HG02973 (cell line): ENCODE data around the gene IMPG1.

Experiments used
- ATAC-seq: cut with Tn5 transposase; IDR thresholded peaks from one replicate; pipeline ENCODE4 v1.9.1; 2021; ENCODE audit warnings: moderate library complexity; ENCODE audit not compliant: unreplicated experiment

IMPG1 gene, protein sequence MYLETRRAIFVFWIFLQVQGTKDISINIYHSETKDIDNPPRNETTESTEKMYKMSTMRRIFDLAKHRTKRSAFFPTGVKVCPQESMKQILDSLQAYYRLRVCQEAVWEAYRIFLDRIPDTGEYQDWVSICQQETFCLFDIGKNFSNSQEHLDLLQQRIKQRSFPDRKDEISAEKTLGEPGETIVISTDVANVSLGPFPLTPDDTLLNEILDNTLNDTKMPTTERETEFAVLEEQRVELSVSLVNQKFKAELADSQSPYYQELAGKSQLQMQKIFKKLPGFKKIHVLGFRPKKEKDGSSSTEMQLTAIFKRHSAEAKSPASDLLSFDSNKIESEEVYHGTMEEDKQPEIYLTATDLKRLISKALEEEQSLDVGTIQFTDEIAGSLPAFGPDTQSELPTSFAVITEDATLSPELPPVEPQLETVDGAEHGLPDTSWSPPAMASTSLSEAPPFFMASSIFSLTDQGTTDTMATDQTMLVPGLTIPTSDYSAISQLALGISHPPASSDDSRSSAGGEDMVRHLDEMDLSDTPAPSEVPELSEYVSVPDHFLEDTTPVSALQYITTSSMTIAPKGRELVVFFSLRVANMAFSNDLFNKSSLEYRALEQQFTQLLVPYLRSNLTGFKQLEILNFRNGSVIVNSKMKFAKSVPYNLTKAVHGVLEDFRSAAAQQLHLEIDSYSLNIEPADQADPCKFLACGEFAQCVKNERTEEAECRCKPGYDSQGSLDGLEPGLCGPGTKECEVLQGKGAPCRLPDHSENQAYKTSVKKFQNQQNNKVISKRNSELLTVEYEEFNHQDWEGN

DNA sequence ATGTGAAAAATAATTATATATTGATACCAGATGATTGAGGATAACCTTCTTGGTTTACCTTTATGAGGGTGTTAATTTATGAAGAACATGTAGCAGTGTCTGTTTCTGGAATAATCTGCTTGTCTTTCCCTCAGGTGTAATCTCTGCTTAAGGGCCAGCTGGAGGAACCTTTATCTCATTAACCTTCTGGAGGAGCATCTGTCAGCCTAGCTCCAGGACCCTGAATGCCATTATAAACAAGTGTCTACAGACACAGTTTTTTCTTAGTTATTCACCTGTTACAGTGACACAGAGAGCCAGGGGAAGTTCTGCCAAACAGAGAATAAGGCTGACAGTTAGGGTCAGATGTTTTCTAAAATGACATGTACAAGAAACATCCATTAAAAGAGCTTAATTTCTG lies at the start of gene IMPG1:
IMPG1 (minus strand) TSS at position 101 of the 400 bp plus-strand sequence. CDS start 174 bp downstream, outside the sequence.
- ATAC-seq, result no peak

DNA sequence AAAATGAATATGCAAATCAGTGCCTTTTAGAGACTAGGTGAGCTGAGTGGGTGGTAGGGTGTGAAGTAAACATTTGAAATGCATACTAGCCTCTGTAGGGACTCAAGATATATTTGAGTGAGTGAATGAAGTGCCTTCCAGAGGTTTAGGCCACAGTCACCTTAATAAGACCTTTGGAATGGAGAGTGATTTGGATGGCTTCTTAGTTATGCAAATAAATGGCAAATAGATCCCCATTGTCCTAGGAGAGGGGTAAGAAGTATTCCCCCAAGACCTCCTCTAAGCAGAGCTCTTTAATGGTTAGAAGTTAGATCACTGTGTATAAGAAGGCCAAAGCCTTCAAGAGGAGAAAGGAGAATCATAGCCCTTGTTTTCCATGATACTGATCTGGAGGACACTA lies 47.8 kb upstream of the IMPG1 start:
- no peak for ATAC-seq

DNA sequence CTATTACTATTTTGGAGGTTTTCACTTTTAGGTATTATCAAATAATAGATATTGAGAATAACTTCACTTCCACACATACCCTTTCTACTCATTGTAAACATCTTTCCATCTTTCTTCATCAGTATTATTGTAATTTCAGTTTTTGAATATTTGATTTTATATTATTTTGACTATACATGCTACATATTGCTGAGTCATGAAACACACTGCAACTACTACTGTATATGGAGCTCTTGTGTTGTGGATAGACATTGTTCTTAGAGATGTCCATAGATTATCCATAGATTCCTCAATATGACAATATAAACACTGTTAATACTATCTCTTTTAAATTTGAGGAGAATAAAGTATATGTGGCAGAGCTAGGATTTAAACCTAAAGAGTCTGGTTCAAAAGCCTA lies 819 bp upstream of the IMPG1 start:
- ATAC-seq, result no peak

DNA sequence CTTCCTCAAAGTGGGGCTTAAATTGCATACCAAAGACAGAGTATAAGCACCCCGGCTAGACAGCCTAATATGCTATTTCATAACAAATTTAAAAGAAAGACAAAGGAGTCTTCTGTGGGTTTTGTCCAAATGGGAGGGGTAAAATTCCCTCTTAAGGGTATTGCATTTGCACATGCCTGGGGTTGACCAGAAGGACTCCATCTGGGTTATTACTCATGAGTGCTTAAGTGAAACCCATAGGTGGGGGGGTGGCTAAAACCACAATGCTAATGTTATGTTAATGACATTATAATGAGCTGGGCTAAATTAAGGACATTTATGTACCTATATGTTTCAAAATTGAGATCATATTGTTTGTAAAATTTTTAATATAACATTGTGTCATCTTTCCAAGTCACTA lies 15.0 kb downstream of the IMPG1 start:
- no peak for ATAC-seq

DNA sequence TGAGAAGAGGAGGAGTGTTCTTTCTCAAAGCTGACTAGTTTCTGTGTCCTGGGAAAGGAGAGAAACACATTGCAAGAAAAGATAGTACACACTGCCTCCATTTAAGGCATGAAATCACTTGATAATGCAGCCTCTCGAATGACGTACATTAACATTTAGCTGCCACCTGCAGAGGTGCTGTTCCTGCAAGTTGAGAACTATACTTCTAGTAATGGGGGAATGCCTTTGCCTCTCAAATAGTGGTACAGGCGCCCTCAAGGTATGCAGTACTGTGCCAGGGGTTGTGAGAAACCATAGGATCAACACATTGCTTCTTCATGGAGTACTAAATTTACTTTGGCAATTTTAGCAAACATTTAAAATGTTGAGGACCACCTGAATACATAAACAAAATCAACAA lies 20.1 kb downstream of the IMPG1 start:
- no peak for ATAC-seq

DNA sequence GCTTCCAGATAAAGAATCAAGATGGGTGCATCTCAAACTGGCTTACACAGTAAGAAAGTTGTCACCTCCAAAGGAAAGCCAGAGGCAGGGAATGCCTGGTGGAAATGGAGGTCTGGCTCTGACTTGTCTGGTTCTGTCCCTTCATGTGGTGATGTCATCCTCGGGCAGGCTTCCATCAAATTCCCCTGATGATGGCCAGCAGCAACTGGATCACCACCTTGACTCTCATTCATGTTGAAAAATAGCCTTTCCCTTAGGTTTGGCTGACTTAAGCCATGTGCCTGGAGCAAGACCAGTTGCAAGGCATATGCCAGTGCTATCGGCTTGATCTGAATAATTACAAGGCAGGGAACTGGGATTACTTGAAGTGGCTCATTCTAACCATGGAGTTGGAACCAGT lies 28.8 kb downstream of the IMPG1 start:
- ATAC-seq, result no peak

DNA sequence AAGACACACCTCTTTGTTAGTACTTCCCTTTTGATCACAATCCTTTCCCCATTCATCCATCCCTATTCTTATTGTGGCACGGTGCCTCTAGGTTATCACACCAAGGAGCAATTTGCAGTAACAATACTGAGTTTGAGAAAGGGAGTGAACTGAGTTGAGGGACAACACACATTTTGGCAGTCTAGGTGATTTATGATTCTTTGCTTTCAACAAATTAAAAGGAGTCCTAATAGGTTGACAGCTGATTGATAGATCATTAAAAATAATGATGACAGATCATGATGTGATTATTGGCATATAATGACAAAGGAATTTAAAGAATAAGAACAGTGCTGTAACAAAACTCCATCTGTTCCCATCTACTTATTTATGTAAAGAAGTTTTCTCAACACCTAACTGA lies 36.7 kb downstream of the IMPG1 start:
- ATAC-seq, result no peak

DNA sequence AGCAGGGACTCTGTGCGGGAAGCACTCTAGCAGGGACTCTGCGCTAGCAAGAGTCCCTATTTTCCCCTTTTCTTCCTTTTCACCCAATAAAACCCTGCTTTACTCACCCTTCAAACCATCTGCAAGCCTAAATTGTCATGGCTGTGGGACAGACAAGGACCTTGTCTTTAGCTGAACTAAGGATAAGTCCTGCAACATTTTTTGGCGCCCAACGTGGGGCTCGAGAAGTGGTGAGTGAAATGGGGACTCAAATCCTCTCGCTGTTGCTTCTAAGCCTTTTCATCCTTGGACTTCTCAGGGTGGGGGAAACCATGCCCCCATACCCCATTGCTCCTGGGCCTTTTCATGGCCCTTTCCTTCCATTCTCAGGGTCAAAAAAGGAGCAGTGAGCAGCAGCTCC lies 46.4 kb downstream of the IMPG1 start:
- no peak for ATAC-seq

DNA sequence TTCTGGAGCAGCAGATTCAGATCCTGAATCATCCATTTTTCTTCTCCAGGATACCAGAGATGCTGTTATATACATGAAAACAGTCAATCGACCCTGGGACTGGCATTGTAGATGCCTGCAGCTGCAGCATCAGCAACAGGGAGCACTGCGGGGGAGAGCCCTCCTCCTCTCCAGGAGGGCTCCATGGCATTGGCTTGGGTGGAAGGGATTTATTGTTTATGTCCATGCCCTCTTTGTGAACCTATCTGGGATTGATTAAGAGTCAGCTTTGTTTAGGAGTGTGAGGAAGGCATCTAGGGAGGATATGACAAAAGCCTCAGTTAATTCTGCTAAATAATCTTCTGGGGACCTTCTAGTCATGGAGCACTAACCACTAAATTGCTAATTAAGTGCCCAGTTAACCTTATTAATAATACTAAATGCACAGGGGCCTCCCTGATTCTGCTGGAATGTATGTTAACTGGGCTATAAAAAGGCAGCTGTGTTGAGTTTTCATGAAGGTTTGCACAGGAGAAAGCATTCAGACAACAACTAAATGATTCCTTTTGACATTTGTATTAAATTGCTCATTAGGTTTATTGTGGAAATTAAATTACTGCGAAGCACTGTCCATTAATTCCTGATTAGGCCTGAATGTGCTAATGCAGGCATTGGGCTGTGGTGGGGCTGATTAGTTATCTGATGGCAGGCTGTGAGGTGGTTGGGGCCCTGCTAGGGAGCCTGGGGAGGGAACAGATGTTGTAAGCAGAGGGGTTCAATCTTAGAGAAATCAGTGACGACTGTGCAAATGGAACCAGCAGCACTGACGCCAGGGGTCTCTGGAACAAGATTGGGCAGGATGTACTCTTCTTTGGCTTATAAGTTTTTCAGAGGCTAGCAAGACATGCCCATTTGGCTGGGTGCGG lies 57.6 kb downstream of the IMPG1 start:
- ATAC-seq, result no peak

DNA sequence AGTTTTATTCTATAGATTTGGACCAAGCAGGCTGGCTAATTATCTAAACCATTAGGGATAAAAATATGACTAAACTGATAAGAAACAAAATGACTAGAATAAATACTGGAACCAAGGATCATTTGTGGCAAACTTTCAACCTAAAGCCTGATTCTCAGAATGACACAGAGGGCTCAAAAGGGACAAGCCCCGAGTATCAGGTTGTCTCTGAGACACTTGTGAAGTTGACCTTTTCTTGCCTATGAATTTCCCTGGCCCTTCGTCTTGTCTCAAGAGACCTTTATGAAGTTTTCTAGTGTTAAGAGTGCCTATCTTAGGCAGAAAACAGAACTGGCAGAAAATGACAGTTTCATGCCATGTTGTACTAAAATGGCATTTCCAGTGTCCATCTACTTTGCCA lies 68.3 kb downstream of the IMPG1 start:
- peak; percentile 67 for ATAC-seq

DNA sequence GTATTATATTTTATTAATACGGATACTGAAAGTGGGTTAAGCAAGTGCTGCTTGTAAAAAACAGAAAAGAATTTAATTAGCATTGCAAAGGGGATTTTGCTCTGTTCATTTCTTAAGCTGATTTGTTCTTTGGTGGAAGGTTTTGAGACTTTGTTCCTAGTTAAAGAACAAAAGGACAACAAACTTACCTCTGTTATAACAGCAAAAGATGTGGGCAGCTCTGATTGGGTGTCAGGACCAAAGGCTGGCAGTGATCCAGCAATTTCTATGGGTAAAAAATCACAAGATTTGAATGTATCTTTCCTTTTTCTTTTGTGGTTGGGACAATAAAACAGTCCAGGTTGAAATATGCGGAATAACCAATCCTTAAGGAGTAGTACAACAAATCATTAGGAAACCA lies 68.8 kb downstream of the IMPG1 start:
- no peak for ATAC-seq

DNA sequence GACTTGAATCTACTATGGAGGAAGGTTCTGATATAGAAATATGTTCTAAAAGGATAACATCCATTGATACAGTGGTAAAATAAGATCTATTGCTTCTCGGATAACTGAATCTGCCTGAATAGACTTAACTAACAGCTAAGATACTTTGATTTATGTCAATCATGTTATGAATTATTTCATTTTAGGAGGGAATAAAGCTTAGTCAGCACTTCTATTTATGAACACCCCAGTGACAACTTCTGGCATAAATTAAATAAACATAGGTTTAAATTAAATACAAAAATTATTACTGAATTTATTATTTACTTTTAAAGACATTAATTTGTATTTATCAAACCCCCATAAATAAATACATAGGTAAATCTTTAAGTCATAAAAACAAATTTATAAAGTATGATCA lies 69.3 kb downstream of the IMPG1 start:
- no peak for ATAC-seq

DNA sequence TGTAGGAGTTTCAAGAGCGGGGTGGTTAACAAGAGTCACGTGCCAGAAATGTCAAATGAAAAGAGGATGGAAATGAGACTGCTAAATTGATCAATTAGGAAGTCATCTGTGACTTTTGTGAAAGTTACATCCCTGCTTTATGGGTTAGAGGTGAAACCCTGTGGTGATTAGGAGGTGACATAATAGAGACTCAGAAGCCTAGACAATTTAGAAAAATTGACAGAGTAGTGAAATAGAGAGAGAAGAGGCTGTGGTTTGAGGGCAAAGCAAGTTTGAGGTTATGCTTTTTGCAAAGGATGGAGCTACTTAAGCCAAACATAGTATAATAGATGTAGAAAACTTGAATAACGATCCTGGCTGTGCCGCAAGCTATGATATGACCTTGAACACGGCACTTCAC lies 71.8 kb downstream of the IMPG1 start:
- no peak for ATAC-seq

DNA sequence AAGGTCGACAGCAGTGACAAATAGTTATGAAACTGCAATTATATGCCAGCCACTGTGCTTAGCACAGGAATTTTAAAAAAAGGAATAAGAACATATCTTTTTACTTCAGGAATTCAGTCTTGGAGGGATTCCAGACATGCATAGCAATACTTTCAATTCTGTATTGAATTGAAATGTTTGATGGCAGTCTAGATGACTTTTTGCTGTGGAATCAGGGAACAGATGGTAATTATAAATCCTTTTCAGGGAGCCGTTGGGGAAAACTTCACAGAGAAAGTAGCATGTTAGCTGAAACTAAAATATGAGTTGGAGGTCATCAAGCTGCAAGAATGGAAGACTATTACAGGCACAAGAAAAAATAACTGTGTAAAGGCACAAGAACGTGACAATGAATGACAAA lies 74.8 kb downstream of the IMPG1 start:
- ATAC-seq, result no peak

DNA sequence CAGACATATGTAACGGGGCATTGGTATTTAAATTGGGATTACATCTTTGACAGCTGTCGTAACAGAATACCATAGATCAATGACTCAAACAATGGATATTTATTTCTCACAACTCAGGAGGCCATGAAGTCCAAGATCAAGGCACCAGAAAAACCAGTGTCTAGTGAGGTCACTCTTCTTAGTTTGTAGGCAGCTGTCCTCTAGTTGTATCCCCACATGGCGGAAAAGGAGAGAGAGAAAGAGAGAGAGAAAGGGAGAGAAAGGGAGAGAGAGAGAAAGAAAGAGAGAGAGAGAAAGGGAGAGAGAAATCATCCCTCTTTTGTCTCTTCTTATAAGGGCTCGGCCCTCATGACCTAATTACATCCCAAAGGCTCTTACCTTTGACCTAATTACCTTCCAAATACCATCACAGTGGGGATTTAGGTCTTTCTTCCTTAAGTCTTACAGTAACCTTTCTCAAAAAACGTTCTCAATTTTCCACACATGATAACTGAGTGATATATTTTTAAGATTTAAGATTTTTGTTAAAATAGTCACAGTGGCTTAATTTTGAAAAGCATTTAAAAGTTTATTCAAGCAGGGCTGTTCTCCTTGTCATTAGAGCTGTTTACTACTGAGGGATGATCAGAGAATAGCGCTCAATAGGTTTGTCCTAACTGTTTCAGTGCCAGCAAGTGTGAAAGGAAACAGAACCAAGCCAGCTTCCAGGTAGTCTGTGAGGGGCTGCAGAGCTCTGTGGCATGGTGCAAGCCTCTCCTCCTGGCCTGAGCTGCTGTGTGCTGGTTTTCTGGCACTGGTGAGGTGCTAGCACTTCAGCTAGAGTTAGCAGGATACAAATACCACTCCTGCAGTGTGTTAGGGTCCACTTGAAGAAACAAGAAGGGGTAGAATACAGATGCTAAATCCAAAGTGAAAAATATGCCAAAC lies 79.0 kb downstream of the IMPG1 start:
- no peak for ATAC-seq

DNA sequence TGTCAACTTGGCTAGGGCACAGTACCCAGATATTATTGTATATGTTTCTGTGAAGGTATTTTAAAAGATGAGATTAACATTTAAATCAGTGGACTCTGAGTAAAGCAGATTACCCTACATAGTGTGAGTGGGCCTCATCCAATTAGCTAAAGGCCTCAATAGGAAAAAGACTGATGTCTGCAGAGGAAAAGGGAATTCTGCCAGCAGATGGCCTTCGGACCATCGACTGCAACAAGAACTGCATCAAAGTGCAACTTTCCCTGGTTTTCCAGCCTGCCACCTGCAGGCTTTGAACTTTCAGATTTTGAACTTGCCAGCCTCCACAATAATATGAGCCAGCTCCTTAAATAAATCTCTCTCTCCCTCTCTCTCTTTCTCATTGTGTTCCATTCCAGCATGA lies 80.5 kb downstream of the IMPG1 start:
- no peak for ATAC-seq

DNA sequence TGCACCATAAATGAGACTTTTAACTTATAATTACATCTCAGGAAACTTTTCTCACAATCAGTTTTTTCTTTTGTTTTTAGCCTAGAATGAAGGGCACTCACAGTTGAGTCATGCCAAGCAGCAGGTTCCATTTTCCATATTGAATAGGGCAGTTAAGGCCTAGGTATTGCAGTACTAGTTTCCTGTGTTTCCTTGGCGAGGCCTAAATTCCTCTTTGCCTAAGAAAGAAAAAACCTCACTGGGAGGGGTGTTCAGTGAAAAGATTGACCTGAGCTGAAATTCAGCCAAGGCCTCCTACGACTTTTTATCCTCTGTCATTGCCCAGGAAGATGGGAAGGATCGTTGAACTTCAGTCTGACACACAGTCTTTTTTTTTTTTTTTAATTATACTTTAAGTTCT lies 85.5 kb downstream of the IMPG1 start:
- ATAC-seq, result no peak

DNA sequence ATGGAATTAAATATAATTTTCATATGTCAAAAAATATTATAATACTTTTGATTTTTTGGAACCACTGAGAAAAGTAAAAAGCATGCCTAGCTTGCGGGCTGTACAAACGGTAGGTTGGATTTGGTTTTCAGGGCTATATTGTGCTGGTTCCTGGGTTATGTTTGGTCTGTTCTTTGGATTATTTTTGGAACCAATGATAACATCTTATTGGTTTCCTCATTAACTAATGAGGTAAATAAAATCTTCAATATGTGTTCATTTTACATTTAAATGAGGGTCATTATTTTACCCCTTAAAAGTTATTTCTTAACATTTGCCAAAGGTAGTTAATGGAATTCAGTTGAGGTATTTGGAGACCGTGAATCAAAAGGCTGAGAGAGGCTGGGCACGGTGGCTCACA lies 96.6 kb downstream of the IMPG1 start:
- ATAC-seq, result no peak

DNA sequence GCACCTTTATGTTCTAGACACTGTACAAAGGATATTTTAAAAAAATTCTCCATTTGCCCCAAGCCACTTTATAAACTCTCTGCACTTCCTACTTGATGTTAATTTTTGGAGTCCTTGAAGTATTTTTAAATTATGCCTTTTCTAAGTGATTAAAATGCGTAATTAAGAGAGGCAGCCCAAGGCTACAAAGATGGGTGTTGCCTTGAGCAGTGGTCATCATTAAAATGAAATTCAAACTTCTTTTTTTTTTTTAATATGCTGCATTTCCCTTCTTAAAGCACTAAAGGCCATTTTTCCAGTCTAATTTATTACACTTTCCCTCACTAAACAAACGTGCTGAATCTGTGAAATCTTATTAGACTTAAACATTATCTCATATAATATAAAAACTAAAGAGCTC lies 102.4 kb downstream of the IMPG1 start:
- no peak for ATAC-seq

DNA sequence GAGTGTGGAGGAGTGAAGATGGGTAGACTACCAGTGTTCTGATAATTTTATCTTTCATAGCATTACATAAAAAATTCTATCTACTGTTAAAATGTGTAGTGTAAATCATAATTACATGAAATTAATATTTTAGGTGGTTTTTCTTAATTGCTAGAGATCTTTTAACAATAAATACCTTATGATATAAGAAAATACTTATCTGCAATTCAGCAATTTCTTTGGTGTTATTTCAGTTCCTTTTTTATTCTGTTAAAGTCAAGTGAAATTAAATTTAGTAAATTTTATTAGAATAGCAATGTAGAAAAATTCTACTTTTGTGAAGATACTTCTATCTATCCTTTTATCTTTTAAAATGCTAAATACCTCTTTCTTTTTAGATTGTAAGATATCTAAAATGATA lies 104.3 kb downstream of the IMPG1 start:
- ATAC-seq, result no peak
